RWPE1 (cell line): ENCODE results near the gene IL9.

Experiments
- CTCF ChIA-PET: fragments of 350-600 bp; sonication (Branson Sonifier 250); formaldehyde crosslinking; extraction: SDS; loops from one replicate; lab custom pipeline; 2021; lab: Yijun Ruan, JAX
- POLR2A ChIA-PET: fragments of 400-600 bp; formaldehyde crosslinking; extraction: SDS; loops from one replicate; lab custom pipeline; 2020; ENCODE audit warnings: antibody characterized with exemption; ENCODE audit not compliant: low non-redundant PET; lab: Yijun Ruan, JAX
- DNase-seq: peaks from one replicate; pipeline ENCODE4 v3.0.0; 2012; ENCODE audit warnings: low spot score
- H3K27ac ChIP-seq: fragments of 450-650 bp; 2 replicates; pipeline ENCODE4 v1.5.1; 2017
- CTCF ChIP-seq: fragments of 450-650 bp; conservative IDR thresholded peaks from 2 replicates; pipeline ENCODE4 v1.5.1; 2017; ENCODE audit warnings: low read depth, mild to moderate bottlenecking

IL9 gene

GRCh38 chr5:135881819-135882218, 13.8 kb downstream of the IL9 start:
- CTCF ChIA-PET, result interaction anchor here (0.9 to 1.4 kb wide), 2 partner anchors 293 to 330 kb away, joined by 4 to 5 read pairs; no protein-coding TSS in a partner anchor
- H3K27ac ChIP-seq, result no peak overlapping the region
- TF ChIP-seq CTCF, result no peak
- POLR2A ChIA-PET, result no interaction called here
- DNase-seq, result no peak

- no peak overlapping the region for H3K27ac ChIP-seq
- ChIA-PET POLR2A (no interaction called here), CTCF (interaction anchor here (0.8 kb wide), 1 partner anchor 330 kb away, joined by 4 read pairs; no protein-coding TSS in a partner anchor)
- no peak for DNase-seq
- TF ChIP-seq CTCF, result no peak
Measured at GRCh38 chr5:135881244-135881643, 14.4 kb downstream of the IL9 start.

GRCh38 chr5:135880801-135881200, 14.8 kb downstream of the IL9 start:
- ChIA-PET CTCF (interaction anchor here (0.8 kb wide), 1 partner anchor 330 kb away, joined by 4 read pairs; no protein-coding TSS in a partner anchor), POLR2A (no interaction called here)
- DNase-seq, result peak; percentile 31
- no peak overlapping the region for H3K27ac ChIP-seq
- no peak for TF ChIP-seq CTCF

- TF ChIP-seq CTCF, result no peak; the same call in 1 of the 2 replicates
- no peak overlapping the region for H3K27ac ChIP-seq
- CTCF ChIA-PET, result interaction anchor here (0.6 to 0.8 kb wide), 2 partner anchors 302 to 331 kb away, joined by 4 read pairs; partner anchors contain the start of gene CXCL14
- POLR2A ChIA-PET, result no interaction called here
- no peak for DNase-seq
Measured at GRCh38 chr5:135880278-135880677, 15.4 kb downstream of the IL9 start.

- no peak overlapping the region for H3K27ac ChIP-seq
- POLR2A ChIA-PET, result no interaction called here
- CTCF ChIA-PET, result interaction anchor here (0.6 kb wide), 2 partner anchors 301 to 645 kb away, joined by 4 read pairs; partner anchors contain the start of gene CXCL14
- TF ChIP-seq CTCF, result no peak
- no peak for DNase-seq
Measured at GRCh38 chr5:135879591-135879990, 16.1 kb downstream of the IL9 start.

- ChIA-PET CTCF (interaction anchor here (0.7 kb wide), 1 partner anchor 204 kb away, joined by 3 read pairs; no protein-coding TSS in a partner anchor), POLR2A (no interaction called here)
- TF ChIP-seq CTCF, result no peak
- no peak for DNase-seq
- no peak overlapping the region for H3K27ac ChIP-seq
Measured at GRCh38 chr5:135878156-135878620, 17.5 kb downstream of the IL9 start.
